ENCODE measurements around the gene L3MBTL1.

Gene L3MBTL1

DNA sequence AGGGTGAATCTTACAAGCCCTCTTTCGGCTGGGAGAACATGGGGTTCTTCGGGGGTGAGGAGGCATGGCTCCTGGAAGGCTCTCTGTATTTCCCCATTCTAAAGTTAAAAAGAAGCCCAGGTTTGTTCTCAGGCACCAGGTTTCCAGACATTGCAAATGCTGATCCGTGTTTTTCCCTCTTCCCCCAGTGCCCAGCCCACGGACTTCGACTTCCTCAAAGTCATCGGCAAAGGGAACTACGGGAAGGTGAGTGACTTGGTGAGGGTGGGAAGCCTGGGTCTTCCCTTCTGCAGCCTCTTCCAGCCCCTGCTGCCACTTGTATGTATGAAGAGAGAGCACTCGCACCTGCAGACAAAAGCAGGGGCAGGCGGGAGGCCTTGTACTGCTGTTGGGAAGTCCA lies 60.0 kb downstream of the L3MBTL1 start:
- no peak for TF ChIP-seq CTCF (conservative IDR thresholded peaks at IDR 0.05; ENCODE audit: low read length)
- H3K4me3 ChIP-seq (ENCODE audit: low read length) = no peak overlapping the region
- DNase-seq (ENCODE audit: low read depth) = no peak

DNA sequence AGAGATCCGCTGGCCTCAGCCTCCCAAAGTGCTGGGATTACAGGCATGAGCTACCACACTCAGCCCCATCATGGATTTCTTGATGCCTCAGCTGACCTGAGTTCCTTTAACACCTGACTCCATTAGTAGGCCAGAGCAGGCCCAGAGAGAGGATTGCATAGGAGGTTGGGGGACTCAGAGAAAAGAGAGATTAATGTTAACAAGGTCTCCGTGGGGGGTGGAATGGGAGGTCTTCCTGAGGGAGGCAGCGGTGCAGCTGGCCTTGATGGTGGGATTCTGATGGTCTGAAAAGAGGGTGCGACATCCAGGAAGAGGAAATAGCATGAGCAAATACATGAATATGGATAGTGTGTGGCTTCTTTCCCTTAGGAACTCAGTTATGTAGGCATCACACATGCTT lies 61.2 kb downstream of the L3MBTL1 start:
- H3K4me3 ChIP-seq (ENCODE audit: low read length) = no peak overlapping the region
- no peak for DNase-seq (ENCODE audit: low read depth)
- TF ChIP-seq CTCF (conservative IDR thresholded peaks at IDR 0.05; ENCODE audit: low read length) = no peak

GRCh38 chr20:43569282-43569681 lies 61.8 kb downstream of the L3MBTL1 start:
- no peak overlapping the region for H3K4me3 ChIP-seq (ENCODE audit: low read length)
- DNase-seq (ENCODE audit: low read depth) = no peak
- TF ChIP-seq CTCF (conservative IDR thresholded peaks at IDR 0.05; ENCODE audit: low read length) = no peak

- TF ChIP-seq CTCF (conservative IDR thresholded peaks at IDR 0.05; ENCODE audit: low read length) = no peak
- no peak overlapping the region for H3K4me3 ChIP-seq (ENCODE audit: low read length)
- DNase-seq (ENCODE audit: low read depth) = no peak
Measured at GRCh38 chr20:43570496-43570895, 63.0 kb downstream of the L3MBTL1 start.

DNA sequence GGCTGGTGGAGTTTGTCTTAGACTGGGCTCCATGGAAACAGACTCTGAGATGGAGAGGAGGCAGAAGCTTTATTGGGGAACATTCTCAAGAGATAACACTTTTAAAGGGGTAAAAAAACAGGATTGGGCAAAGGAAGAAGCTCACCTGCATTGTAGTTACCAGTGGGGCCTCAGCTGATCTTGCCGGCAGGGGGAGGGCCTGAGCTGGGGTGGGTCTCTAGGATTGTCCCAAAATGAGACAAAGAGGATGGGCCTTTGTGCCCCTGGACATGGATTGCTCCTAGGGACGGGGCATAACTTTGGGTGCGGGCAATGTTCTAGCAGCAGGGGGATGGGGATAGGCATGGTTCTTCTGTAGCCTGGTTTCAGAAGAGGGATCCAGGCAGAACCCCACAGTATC lies 63.8 kb downstream of the L3MBTL1 start:
- no peak for TF ChIP-seq CTCF (conservative IDR thresholded peaks at IDR 0.05; ENCODE audit: low read length)
- DNase-seq (ENCODE audit: low read depth) = no peak
- no peak overlapping the region for H3K4me3 ChIP-seq (ENCODE audit: low read length)

GRCh38 chr20:43571771-43572170 lies 64.3 kb downstream of the L3MBTL1 start:
- no peak for TF ChIP-seq CTCF (conservative IDR thresholded peaks at IDR 0.05; ENCODE audit: low read length)
- H3K4me3 ChIP-seq (ENCODE audit: low read length) = no peak overlapping the region
- DNase-seq (ENCODE audit: low read depth) = no peak

DNA sequence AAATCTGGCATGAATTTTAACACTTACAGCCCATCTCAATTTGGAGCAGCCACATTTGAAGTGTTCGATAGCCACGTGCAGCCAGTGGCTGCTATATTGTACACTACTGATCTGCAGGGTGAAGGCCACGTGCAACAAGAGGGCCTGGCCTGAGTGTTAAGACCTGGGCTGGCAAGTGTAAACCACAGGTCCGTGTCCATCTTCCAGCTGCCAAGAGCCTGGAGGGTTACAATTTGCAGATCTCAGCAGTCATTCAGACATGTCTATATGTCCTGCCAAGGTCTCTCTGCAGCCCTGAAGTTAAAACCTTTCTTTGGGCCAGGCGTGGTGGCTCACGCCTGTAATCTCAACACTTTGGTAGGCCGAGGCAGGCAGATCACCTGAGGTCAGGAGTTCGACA lies 65.4 kb downstream of the L3MBTL1 start:
- no peak overlapping the region for H3K4me3 ChIP-seq (ENCODE audit: low read length)
- DNase-seq (ENCODE audit: low read depth) = no peak
- no peak for TF ChIP-seq CTCF (conservative IDR thresholded peaks at IDR 0.05; ENCODE audit: low read length)
